GM12892 (cell line): ENCODE results near the gene FAAH2.

Experiments used
- POLR2A ChIP-seq: IDR thresholded peaks from 2 replicates; pipeline ENCODE4 v1.6.1; 2011; ENCODE audit warnings: low read depth, low read length, control low read depth
- POLR2AphosphoS5 ChIP-seq: IDR thresholded peaks from 2 replicates; pipeline ENCODE4 v1.6.1; 2011; ENCODE audit warnings: low read depth, low read length, control low read depth
- TAF1 ChIP-seq: IDR thresholded peaks from 2 replicates; pipeline ENCODE4 v1.6.1; 2011; ENCODE audit warnings: low read depth, mild to moderate bottlenecking, control low read depth, low read length, borderline replicate concordance

GRCh38 chrX:57451426-57452020 lies 165.0 kb downstream of the FAAH2 start:
- no peak for TF ChIP-seq TAF1
- no peak for TF ChIP-seq POLR2AphosphoS5
- no peak for TF ChIP-seq POLR2A
